Omental fat pad (tissue), 4 donors: ENCODE data around the gene LCN1. TPM values are rescaled to one million over a fixed set of nuclear protein-coding genes. Genes with fewer than 3 reads are reported as not detected.

Experiments
- ATAC-seq: fragments of 150-250 bp; one replicate; pipeline ENCODE4 v1.9.1; 2016; ENCODE audit warnings: mild to moderate bottlenecking, moderate library complexity; ENCODE audit not compliant: low FRiP score
- DNase-seq: peaks from one replicate; pipeline ENCODE4 v3.0.0-alpha.2; 2019; ENCODE audit warnings: low spot score
- CTCF ChIP-seq, 3 donors: fragments of 450-650 bp; IDR thresholded peaks; one replicate each; pipeline ENCODE4 v1.5.1; 2016 to 2017; ENCODE audit warnings: antibody characterized with exemption in 3 of 3, mild to moderate bottlenecking in 3 of 3, moderate library complexity in 2 of 3
- total RNA-seq, 4 donors: library from RNA; depleted of rRNA; stranded (reverse); fragments of >200 nt; gene quantifications; one replicate each; pipeline ENCODE4 v1.1.0, GENCODE V29; 2016

The LCN1 gene
- total RNA-seq, 4 donors from 2014 or later = not detected

DNA sequence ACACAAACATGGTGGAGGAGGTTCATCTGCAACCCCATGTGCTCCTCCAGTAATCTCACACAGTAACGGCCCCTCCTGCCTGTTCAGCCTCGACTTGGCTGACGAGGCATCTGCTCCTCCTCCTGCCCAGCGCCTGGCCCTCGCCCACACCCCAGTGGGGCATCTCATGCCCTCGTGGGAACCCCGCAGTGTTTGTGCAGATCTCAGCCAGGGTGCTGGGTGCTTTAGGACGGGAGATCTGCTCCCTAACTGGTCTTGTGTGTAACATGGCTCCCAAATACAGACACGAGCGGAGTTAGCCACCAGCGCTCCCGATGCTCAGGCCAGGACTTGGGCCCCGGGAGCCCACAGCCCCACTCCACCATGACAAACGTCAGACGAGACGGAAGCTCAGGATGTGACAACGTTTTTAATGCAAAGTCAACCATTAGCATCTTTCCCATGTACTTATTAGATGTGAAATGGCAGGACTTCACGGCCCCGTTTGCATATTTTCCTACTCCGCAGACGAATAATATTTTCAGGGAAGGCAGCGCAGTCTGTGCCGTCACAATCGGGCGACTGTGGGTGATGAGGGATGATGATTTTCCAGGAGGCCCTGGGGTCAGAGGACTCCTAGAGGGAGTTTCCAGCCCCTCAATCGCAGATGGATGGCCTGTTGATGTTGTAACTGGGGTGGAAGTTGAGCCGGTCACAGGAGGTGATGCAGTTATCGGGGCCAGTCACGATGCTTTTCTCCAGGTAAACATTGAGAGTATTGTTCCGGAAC lies 26.3 kb upstream of the LCN1 start:
- no peak for TF ChIP-seq CTCF (IDR thresholded peaks at IDR 0.05)
- ATAC-seq = no peak
- DNase-seq = no peak

DNA sequence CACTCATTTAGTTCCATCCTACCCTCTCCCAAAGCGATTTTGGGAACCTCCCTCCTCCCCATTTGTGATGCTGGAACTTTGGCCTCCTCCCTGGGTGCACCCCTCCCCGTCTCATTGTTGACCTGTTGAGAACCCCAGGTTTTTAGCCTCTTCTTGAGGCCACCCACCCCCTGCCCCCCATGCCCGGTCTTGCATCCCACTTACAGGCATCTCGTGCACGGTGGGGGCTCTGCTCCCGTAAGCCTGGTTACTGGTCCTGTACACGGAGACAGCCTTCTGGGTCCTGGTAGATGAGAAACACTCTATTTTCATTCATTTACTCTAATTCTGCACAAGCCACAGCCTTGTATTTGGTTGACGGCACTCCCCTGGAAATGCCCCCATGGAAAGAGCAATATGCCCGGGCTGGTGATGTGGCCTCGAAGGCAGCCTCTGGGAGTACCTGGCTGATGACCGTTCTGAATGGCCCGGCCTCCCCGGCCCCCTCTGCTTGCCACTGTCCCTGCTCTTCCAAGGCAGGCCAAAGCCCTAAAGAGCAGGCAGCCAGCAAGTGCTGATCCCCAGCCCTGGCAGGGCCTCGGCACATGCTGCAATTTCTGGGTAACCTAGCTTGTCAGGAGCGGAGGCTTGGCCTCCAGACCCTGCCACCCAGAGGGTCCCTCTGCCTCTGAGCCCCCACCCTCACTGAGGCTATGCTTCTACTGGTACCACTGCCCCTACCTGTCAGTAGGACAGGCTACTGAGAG lies 22.7 kb upstream of the LCN1 start:
- TF ChIP-seq CTCF (IDR thresholded peaks at IDR 0.05) = no peak
- ATAC-seq (no peak), DNase-seq (no peak)

DNA sequence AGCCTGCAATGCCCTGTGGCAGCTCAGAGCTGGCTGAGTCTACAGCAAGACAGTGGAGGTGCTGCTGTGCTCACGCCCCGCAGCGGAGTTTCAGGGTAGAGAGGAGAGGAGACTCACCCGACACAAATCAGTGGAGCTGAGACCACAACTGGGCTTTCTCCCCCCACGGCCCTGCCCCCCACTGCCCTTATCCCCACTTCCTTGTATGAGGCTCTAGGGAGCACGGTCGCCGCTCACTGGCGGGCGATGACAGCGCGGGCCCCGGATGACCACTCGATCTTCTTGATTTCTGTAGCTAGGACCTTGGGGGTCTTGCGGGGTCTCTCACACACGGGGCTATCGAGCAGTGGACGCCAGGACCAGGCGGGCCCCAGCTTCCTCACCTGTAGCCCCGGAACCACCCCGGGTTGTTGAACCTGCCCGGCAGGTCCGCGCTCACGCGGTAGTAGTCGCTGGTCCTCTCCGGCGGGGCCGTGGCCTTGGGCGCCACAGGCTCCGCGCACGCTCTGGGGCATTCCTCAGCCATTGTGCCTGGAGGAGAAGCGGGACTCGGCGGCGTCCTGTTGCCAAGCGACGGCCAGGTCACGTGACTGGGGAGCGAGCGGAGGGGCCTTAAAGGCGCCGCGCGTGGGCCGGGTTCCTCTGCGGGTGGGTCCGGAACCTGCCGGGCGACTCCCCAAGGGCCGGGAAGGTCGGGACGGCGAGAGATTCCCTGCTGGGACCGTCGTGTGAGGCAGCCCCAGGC lies 21.7 kb upstream of the LCN1 start:
- DNase-seq (peak; percentile 95), ATAC-seq (peak; percentile 71)
- no peak for TF ChIP-seq CTCF (IDR thresholded peaks at IDR 0.05)

DNA sequence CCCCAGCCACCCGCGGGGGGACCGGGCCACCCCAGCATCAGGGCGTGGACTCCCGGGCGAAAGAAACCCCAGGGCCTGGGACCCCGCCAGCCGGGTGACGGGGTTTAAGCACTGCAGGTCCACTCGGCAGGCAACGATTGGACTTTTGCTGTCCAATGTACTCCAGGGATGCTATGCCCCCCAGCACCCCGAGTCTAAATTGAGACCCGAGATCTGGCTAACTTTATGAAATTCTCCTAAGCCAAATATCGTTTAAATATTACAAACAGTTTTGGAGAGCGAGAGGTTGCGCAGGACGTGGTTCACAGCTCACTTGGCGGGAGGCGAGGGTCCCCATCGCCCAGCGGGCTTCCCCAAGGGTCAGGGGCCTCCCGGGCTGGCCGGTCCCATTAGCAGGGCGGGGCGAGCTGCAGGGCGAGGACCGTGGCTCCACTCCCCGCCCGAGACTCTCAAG lies 21.1 kb upstream of the LCN1 start:
- ATAC-seq = peak; percentile 20
- no peak for TF ChIP-seq CTCF (IDR thresholded peaks at IDR 0.05)
- no peak for DNase-seq

- ATAC-seq (peak; percentile 92), DNase-seq (peak; percentile 47)
- TF ChIP-seq CTCF (IDR thresholded peaks at IDR 0.05) = peak in 1 of 3 donors; percentile 58
These were observed 20.5 kb upstream of the LCN1 start, which contains the start of gene MRPS2 for GRCh38 chr9:135500525-135501260. MRPS2 (plus strand) TSS chr9:135500682; CDS start chr9:135500711, 29 bp downstream.
